Activated B cell treated with CpG ODN at 0.5 μM for 24 hours (primary cell): Measurements from ENCODE around the gene MEIKIN. TPM values are rescaled to one million over a fixed set of nuclear protein-coding genes. Genes with fewer than 3 reads are reported as not detected.

Experiments
- ATAC-seq: fragments of 200-7000 bp; cut with Tn5 transposase; one replicate; pipeline ENCODE4 v1.10.0; 2021; ENCODE audit warnings: low read depth, mild to moderate bottlenecking, moderate library complexity
- CTCF ChIA-PET: fragments of 350-600 bp; sonication (Branson Sonifier 250); formaldehyde crosslinking; loops from one replicate; lab custom pipeline; 2021; ENCODE audit warnings: antibody characterized with exemption; lab: Charles Lee
- POLR2A ChIA-PET: fragments of 350-600 bp; sonication (Branson Sonifier 250); formaldehyde crosslinking; loops from one replicate; lab custom pipeline; 2021; ENCODE audit warnings: antibody characterized with exemption; lab: Charles Lee
- DNase-seq: peaks from one replicate; pipeline ENCODE4 v3.0.0; 2022
- H3K27ac Mint-ChIP-seq: one replicate; pipeline ENCODE4 v1.8.0; 2020; ENCODE audit warnings: mixed read lengths
- H3K27me3 Mint-ChIP-seq: one replicate; pipeline ENCODE4 v1.8.0; 2021; ENCODE audit warnings: mixed read lengths
- H3K36me3 Mint-ChIP-seq: one replicate; pipeline ENCODE4 v1.8.0; 2021; ENCODE audit warnings: low read depth, mixed read lengths
- H3K4me1 Mint-ChIP-seq: one replicate; pipeline ENCODE4 v1.8.0; 2021; ENCODE audit warnings: mixed read lengths
- H3K4me3 Mint-ChIP-seq: one replicate; pipeline ENCODE4 v1.8.0; 2020; ENCODE audit warnings: mild to moderate bottlenecking, mixed read lengths
- H3K9me3 Mint-ChIP-seq: one replicate; pipeline ENCODE4 v1.8.0; 2020; ENCODE audit warnings: mixed read lengths
- CTCF ChIP-seq: fragments of 200-600 bp; IDR thresholded peaks from one replicate; pipeline ENCODE4 v1.8.0; 2022; ENCODE audit warnings: antibody characterized with exemption, mild to moderate bottlenecking
- intact Hi-C: fragments of 100-400 bp; cut with micrococcal nuclease; formaldehyde crosslinking; loops from one replicate; pipeline ENCODE4 v1.15.1; 2024
- total RNA-seq: library from RNA; stranded (reverse); gene quantifications from 2 replicates; pipeline ENCODE4 v1.2.3, GENCODE V29; 2022

Gene MEIKIN
- total RNA-seq, 1 donor from 2014 or later = not detected

- ATAC-seq = no peak
- DNase-seq = no peak
- peaks cover 9% of the 10 kb centered on the region for H3K27me3 Mint-ChIP-seq
- ChIA-PET POLR2A (no interaction called here), CTCF (no interaction called here)
- H3K9me3 Mint-ChIP-seq = no peaks in the 10 kb centered on the region
- intact Hi-C loops = no loop called here
- no peak for TF ChIP-seq CTCF
- H3K27ac Mint-ChIP-seq = no peak overlapping the region
- H3K4me3 Mint-ChIP-seq = no peak overlapping the region
- H3K4me1 Mint-ChIP-seq = peaks cover 9% of the 10 kb centered on the region
- H3K36me3 Mint-ChIP-seq = no peaks in the 10 kb centered on the region
Measured at GRCh38 chr5:131947445-131947844, 2.0 kb upstream of the MEIKIN start.

DNA sequence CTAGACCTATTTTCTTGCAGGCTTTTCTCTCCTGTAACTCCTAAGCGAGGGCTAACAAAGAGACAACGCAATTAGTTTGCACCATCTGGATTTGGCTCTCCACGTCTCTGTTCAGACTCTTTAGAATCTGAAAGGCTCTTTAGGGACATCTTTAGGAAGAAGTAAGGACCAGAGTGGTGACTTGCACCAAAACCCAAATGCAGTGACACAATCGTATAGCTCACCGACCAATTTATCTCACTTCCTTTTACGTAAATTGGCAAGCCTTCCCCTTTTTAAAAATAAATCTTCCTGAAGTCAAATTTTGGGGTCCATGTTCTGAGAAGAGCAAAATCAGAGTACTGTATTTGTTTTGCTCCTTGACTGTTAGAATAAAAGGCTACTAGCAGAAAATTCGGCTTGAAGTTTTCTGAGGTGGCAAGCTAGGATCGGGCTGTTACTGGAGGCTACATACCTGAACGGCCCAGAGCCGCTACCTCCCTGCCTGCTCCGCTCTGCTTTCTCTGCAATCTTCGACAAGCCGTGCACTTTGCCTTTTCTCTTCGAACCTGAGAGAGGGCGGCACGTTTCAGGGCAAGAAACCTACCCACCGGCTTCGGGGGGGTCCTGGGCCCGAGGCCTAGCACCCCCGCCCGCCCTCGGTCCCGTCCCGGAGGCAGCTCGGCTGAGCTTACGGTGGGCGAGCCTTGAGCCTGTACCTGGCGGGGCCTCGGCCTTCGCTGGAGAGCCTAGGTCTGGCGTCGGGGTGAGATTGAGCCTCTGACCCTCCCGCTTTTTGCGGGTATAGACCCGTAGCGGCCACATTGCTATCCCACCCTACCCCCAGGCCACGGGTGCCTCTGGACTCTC lies 537 bp downstream of the MEIKIN start:
- Mint-ChIP-seq H3K27me3 (peaks cover 15% of the 10 kb centered on the region), H3K9me3 (no peaks in the 10 kb centered on the region), H3K27ac (no peak overlapping the region), H3K36me3 (no peaks in the 10 kb centered on the region), H3K4me1 (peaks cover 9% of the 10 kb centered on the region), H3K4me3 (no peak overlapping the region)
- peak; percentile 40 for ATAC-seq
- intact Hi-C loops = no loop called here
- ChIA-PET CTCF (no interaction called here), POLR2A (no interaction called here)
- DNase-seq = no peak
- TF ChIP-seq CTCF = no peak

- Mint-ChIP-seq H3K27ac (no peak overlapping the region), H3K4me1 (peaks cover 9% of the 10 kb centered on the region), H3K27me3 (peaks cover 12% of the 10 kb centered on the region), H3K4me3 (no peak overlapping the region), H3K9me3 (no peaks in the 10 kb centered on the region), H3K36me3 (no peaks in the 10 kb centered on the region)
- intact Hi-C loops = no loop called here
- ATAC-seq (no peak), DNase-seq (no peak)
- TF ChIP-seq CTCF = no peak
- ChIA-PET POLR2A (no interaction called here), CTCF (no interaction called here)
Measured at GRCh38 chr5:131943916-131944315, 1.5 kb downstream of the MEIKIN start.

GRCh38 chr5:131942016-131942415 lies 3.4 kb downstream of the MEIKIN start:
- peaks cover 9% of the 10 kb centered on the region for H3K4me1 Mint-ChIP-seq
- H3K9me3 Mint-ChIP-seq = no peaks in the 10 kb centered on the region
- no peak overlapping the region for H3K27ac Mint-ChIP-seq
- no peak for ATAC-seq
- H3K27me3 Mint-ChIP-seq = peaks cover 9% of the 10 kb centered on the region
- no peaks in the 10 kb centered on the region for H3K36me3 Mint-ChIP-seq
- intact Hi-C loops = no loop called here
- CTCF ChIA-PET = no interaction called here
- POLR2A ChIA-PET = interaction anchor here (0.5 kb wide), 1 partner anchor 384 kb away, joined by 3 read pairs; no protein-coding TSS in a partner anchor
- TF ChIP-seq CTCF = no peak
- DNase-seq = no peak
- no peak overlapping the region for H3K4me3 Mint-ChIP-seq

DNA sequence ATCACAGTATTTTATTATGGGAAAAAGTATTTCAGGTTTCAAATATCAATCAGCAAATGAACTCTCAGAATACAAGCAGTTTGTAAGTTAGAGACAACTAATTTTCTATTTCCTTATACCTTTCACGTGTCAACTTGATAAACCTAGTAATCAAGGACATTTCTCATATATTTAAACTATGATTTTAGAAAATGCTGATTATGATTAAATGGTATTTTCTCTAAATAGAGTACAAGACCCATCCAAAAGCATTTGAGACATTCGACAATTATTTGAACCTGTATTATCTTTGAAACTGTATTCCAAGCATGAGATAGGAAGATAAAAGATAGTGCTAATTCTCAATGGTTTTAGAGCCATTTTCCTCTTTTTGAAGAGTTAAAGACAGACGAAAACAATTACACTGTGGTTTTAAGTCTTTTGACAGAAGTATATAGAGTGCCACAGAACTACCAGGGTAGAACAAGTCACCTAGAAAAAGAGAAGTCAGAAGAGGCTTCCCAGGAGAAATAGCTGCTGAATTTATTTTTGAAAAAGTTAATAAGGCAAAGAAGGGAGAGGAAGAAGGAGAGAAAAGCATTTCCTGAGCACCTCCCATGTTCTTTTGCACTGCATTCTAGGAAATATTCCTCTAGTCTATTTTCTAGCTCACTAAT lies 5.6 kb downstream of the MEIKIN start:
- Mint-ChIP-seq H3K4me1 (peaks cover 6% of the 10 kb centered on the region), H3K27ac (no peak overlapping the region), H3K36me3 (no peaks in the 10 kb centered on the region), H3K9me3 (no peaks in the 10 kb centered on the region), H3K27me3 (peaks cover 9% of the 10 kb centered on the region), H3K4me3 (no peak overlapping the region)
- POLR2A ChIA-PET = no interaction called here
- no peak for TF ChIP-seq CTCF
- CTCF ChIA-PET = no interaction called here
- DNase-seq (no peak), ATAC-seq (no peak)
- intact Hi-C loops = no loop called here
